K562 (cell line): ENCODE data around the gene NXF1. TPM values are rescaled to one million over a fixed set of nuclear protein-coding genes. Genes with fewer than 3 reads are reported as not detected.

Experiments
- CHCHD3 ChIP-seq: fragments of 250-450 bp; sonication (Bioruptor Pico); IDR thresholded peaks from 2 replicates; pipeline ENCODE4 v2.1.2; 2022; ENCODE audit warnings: mild to moderate bottlenecking
- ESRRB ChIP-seq: fragments of 250-450 bp; sonication (Bioruptor Pico); IDR thresholded peaks from 2 replicates; pipeline ENCODE4 v1.5.0; 2020; ENCODE audit warnings: mild to moderate bottlenecking, moderate library complexity, borderline replicate concordance
- GATA2 ChIP-seq: sonication (generic); formaldehyde crosslinking; IDR thresholded peaks from 2 replicates; pipeline ENCODE4 v1.4.0; 2020; ENCODE audit warnings: mild to moderate bottlenecking, missing genetic modification reagents
- MTF1 ChIP-seq: fragments of 250-450 bp; sonication (Bioruptor Pico); IDR thresholded peaks from 2 replicates; pipeline ENCODE4 v1.9.0; 2021; ENCODE audit warnings: moderate library complexity, mild to moderate bottlenecking, inconsistent platforms, borderline replicate concordance
- MYBL2 ChIP-seq, 2 experiments: fragments of 450-650 bp in 1 of 2; sonication (generic) in 1 of 2; formaldehyde crosslinking in 1 of 2; IDR thresholded peaks; 2 replicates each; pipeline versions ENCODE4 v1.6.1 to v1.8.1; 2017 to 2022; ENCODE audit warnings: borderline replicate concordance in 1 of 2, inconsistent platforms in 1 of 2, low read depth in 1 of 2, mild to moderate bottlenecking in 1 of 2, missing genetic modification reagents in 1 of 2, moderate library complexity in 1 of 2
- NCOA2 ChIP-seq, 2 experiments: fragments of 450-650 bp; IDR thresholded peaks; 2 replicates each; pipeline ENCODE4 v1.6.1; 2018; ENCODE audit warnings: mild to moderate bottlenecking in 2 of 2, moderate library complexity in 1 of 2; ENCODE audit not compliant: partially characterized antibody in 2 of 2
- NFIX ChIP-seq: fragments of 250-450 bp; sonication (Bioruptor Pico); IDR thresholded peaks from 2 replicates; pipeline ENCODE4 v1.4.0; 2020; ENCODE audit warnings: low read depth, mild to moderate bottlenecking, moderate library complexity
- NR3C1 ChIP-seq: sonication (generic); formaldehyde crosslinking; IDR thresholded peaks from 2 replicates; pipeline ENCODE4 v1.8.1; 2022; ENCODE audit warnings: missing genetic modification reagents
- RBM34 ChIP-seq: fragments of 200-400 bp; formaldehyde crosslinking; IDR thresholded peaks from 2 replicates; pipeline ENCODE4 v1.6.1; 2018; ENCODE audit warnings: low read length, borderline replicate concordance; ENCODE audit not compliant: insufficient read depth
- STAG1 ChIP-seq: sonication (generic); formaldehyde crosslinking; IDR thresholded peaks from 2 replicates; pipeline ENCODE4 v1.5.0; 2020; ENCODE audit warnings: missing genetic modification reagents, borderline replicate concordance
- TBP ChIP-seq: optimal IDR thresholded peaks from 2 replicates; pipeline ENCODE3; 2011; ENCODE audit warnings: low read depth, low read length, improper control_type of control experiment
- TCFL5 ChIP-seq: fragments of 250-450 bp; sonication (Bioruptor Pico); conservative IDR thresholded peaks from 2 replicates; pipeline ENCODE4 v1.6.1; 2021; ENCODE audit warnings: mild to moderate bottlenecking, moderate library complexity, matching md5 sums
- TEAD2 ChIP-seq: fragments of 450-650 bp; IDR thresholded peaks from 2 replicates; pipeline ENCODE4 v1.6.1; 2016; ENCODE audit warnings: missing genetic modification characterization, control low read depth, missing compliant biosample characterization
- polyA plus RNA-seq, 8 experiments: library from polyadenylated mRNA; depleted of rRNA in 4 of 8; stranded (reverse) in 5 of 8; unstranded in 3 of 8; fragments of >200 nt; fragmentation: Nextera tagmentation in 2 of 8; fragmentation: Illumina TruSeq in 1 of 8; extraction: Ambion mirVana in 2 of 8; extraction: Trizol in 1 of 8; gene quantifications; 2 replicates each; pipeline versions ENCODE4 v1.2.1 to v1.2.3, GENCODE V29; 2011 to 2014; ENCODE audit warnings: inconsistent platforms in 1 of 8, missing spikeins in 1 of 8
- total RNA-seq, 7 experiments: library from RNA; depleted of rRNA in 6 of 7; stranded (reverse); fragments of >200 nt in 6 of 7; fragmentation: Illumina TruSeq in 2 of 7; extraction: Trizol in 2 of 7; gene quantifications; 2 replicates each; pipeline versions ENCODE4 v1.2.1 to v1.2.3, GENCODE V29; 2011 to 2021; ENCODE audit warnings: low replicate concordance in 1 of 7
- TF ChIP-seq, protein P1 (sequence below): sonication (generic); formaldehyde crosslinking; IDR thresholded peaks from 2 replicates; pipeline ENCODE4 v1.8.0; 2022; ENCODE audit warnings: mild to moderate bottlenecking, missing genetic modification reagents
- TF ChIP-seq, protein P2 (sequence below): fragments of 150-350 bp; IDR thresholded peaks from 2 replicates; pipeline ENCODE4 v1.6.1; 2014; ENCODE audit warnings: low read depth, mild to moderate bottlenecking, low read length, borderline replicate concordance
- TF ChIP-seq, protein P3 (sequence below): fragments of 250-450 bp; sonication (Bioruptor Pico); IDR thresholded peaks from 2 replicates; pipeline ENCODE4 v1.4.0; 2020

Gene NXF1
- total and polyA plus RNA-seq, 9 of the 15 experiments (the other 6 are each of a cell fraction or from before 2014, with no cell fraction given), result 18.1 to 98.3 (median 35.8) TPM

DNA sequence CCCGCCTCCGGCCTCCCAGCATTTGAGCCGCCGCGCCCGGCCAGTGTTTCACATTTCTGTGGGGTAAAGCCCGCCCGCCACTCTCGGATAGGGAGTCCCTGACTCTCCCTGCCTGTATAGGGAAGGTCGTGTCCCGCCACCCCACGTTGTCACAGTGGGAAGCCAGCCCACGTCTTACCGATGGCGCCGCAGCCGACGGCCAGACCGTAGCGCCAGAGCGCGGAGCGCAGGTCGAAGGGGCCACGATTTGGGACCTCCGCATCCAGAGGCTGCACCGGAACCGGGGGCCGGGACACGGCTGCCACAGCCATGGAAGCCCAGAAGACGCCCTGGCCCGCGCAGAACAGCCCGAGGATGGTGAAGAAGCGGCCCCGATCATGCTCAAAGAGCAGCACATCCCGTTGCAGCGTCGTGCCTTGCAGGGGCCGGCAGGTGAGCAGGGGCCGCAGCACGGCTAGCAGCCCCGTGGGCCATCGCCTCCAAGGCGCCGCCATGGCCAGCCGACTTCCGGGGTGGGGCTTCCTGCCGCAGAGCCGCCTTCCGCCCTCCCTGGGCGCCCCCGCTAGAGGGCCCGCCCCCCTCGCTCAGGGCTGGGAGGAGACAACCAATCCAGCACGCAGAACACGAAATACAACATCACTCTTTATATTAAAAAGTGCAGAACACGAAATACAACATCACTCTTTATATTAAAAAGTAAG lies 13.6 kb downstream of the NXF1 start, which contains the start of gene TMEM223 (continued):
- TF ChIP-seq, protein P1, sequence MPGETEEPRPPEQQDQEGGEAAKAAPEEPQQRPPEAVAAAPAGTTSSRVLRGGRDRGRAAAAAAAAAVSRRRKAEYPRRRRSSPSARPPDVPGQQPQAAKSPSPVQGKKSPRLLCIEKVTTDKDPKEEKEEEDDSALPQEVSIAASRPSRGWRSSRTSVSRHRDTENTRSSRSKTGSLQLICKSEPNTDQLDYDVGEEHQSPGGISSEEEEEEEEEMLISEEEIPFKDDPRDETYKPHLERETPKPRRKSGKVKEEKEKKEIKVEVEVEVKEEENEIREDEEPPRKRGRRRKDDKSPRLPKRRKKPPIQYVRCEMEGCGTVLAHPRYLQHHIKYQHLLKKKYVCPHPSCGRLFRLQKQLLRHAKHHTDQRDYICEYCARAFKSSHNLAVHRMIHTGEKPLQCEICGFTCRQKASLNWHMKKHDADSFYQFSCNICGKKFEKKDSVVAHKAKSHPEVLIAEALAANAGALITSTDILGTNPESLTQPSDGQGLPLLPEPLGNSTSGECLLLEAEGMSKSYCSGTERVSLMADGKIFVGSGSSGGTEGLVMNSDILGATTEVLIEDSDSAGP (CRISPR knock-in tag), result no peak
- TF ChIP-seq MYBL2 (IDR thresholded peaks at IDR 0.05; ENCODE audit: low read depth) (no peak), MYBL2 (CRISPR knock-in tag; IDR thresholded peaks at IDR 0.05; ENCODE audit: borderline replicate concordance) (no peak), CHCHD3 (CRISPR knock-in tag) (0 out of 2 replicates have a peak, but pooled peaks have one; percentile 45), NFIX (CRISPR knock-in tag) (no peak), MTF1 (CRISPR knock-in tag) (no peak), GATA2 (no peak), TEAD2 (tag) (no peak), STAG1 (no peak), ESRRB (CRISPR knock-in tag) (no peak), NCOA2 (IDR thresholded peaks at IDR 0.05; ENCODE audit: partially characterized antibody in 2 of 2) (no peak), NR3C1 (CRISPR knock-in tag) (no peak), TBP (peak; percentile 67), TCFL5 (CRISPR knock-in tag) (no peak), RBM34 (no peak)
- TF ChIP-seq, protein P2, sequence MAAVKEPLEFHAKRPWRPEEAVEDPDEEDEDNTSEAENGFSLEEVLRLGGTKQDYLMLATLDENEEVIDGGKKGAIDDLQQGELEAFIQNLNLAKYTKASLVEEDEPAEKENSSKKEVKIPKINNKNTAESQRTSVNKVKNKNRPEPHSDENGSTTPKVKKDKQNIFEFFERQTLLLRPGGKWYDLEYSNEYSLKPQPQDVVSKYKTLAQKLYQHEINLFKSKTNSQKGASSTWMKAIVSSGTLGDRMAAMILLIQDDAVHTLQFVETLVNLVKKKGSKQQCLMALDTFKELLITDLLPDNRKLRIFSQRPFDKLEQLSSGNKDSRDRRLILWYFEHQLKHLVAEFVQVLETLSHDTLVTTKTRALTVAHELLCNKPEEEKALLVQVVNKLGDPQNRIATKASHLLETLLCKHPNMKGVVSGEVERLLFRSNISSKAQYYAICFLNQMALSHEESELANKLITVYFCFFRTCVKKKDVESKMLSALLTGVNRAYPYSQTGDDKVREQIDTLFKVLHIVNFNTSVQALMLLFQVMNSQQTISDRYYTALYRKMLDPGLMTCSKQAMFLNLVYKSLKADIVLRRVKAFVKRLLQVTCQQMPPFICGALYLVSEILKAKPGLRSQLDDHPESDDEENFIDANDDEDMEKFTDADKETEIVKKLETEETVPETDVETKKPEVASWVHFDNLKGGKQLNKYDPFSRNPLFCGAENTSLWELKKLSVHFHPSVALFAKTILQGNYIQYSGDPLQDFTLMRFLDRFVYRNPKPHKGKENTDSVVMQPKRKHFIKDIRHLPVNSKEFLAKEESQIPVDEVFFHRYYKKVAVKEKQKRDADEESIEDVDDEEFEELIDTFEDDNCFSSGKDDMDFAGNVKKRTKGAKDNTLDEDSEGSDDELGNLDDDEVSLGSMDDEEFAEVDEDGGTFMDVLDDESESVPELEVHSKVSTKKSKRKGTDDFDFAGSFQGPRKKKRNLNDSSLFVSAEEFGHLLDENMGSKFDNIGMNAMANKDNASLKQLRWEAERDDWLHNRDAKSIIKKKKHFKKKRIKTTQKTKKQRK, result no peak
- TF ChIP-seq, protein P3, sequence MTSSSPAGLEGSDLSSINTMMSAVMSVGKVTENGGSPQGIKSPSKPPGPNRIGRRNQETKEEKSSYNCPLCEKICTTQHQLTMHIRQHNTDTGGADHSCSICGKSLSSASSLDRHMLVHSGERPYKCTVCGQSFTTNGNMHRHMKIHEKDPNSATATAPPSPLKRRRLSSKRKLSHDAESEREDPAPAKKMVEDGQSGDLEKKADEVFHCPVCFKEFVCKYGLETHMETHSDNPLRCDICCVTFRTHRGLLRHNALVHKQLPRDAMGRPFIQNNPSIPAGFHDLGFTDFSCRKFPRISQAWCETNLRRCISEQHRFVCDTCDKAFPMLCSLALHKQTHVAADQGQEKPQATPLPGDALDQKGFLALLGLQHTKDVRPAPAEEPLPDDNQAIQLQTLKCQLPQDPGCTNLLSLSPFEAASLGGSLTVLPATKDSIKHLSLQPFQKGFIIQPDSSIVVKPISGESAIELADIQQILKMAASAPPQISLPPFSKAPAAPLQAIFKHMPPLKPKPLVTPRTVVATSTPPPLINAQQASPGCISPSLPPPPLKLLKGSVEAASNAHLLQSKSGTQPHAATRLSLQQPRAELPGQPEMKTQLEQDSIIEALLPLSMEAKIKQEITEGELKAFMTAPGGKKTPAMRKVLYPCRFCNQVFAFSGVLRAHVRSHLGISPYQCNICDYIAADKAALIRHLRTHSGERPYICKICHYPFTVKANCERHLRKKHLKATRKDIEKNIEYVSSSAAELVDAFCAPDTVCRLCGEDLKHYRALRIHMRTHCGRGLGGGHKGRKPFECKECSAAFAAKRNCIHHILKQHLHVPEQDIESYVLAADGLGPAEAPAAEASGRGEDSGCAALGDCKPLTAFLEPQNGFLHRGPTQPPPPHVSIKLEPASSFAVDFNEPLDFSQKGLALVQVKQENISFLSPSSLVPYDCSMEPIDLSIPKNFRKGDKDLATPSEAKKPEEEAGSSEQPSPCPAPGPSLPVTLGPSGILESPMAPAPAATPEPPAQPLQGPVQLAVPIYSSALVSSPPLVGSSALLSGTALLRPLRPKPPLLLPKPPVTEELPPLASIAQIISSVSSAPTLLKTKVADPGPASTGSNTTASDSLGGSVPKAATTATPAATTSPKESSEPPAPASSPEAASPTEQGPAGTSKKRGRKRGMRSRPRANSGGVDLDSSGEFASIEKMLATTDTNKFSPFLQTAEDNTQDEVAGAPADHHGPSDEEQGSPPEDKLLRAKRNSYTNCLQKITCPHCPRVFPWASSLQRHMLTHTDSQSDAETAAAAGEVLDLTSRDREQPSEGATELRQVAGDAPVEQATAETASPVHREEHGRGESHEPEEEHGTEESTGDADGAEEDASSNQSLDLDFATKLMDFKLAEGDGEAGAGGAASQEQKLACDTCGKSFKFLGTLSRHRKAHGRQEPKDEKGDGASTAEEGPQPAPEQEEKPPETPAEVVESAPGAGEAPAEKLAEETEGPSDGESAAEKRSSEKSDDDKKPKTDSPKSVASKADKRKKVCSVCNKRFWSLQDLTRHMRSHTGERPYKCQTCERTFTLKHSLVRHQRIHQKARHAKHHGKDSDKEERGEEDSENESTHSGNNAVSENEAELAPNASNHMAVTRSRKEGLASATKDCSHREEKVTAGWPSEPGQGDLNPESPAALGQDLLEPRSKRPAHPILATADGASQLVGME (CRISPR knock-in tag), result no peak
